ENCODE measurements around the gene TOP1. TPM values are rescaled to one million over a fixed set of nuclear protein-coding genes. Genes with fewer than 3 reads are reported as not detected.

Gene TOP1
- total and polyA plus RNA-seq, 9 of the 15 experiments (the other 6 are each of a cell fraction or from before 2014, with no cell fraction given): 26.4 to 127 (median 39.6) TPM

DNA sequence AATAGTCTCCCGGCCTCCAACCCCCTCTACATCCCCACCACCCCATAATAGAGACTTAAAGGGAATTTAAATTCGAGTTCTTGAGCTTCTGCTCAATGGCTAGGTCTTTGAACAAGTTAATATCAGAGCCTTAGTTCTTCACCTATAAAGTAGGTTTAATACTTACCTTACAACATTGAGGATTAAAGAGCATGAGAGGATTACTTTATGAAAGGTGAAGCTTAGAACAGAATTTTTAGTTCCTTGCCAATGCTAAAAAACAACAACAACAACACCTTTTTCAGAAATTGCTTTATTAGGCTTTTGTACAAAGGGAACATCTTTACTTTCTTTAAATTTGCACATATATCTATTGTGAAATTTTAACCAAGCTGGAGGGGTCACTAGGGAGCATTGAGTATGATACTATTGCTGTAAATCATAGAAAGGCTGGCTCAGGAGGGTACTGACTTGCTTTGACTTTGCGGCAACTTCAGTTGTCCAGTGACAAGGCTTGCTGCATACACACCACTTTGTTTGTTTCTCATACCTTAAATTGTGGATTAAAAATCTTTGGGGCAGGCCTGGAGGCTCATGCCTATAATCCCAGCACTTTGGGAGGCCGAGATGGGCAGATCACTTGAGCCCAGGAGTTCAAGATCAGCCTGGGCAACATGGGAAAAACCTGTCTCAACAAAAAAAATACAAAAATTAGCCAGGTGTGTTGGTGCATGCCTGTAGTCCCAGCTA lies 9.7 kb downstream of the TOP1 start:
- peaks cover 98% of the 10 kb centered on the region for H3K79me2 ChIP-seq (ENCODE audit: control insufficient read depth, insufficient read depth, low read length)
- no peaks in the 10 kb centered on the region for H3K9me3 ChIP-seq (replicated peaks; ENCODE audit: control insufficient read depth, insufficient read depth, low read depth, low read length)
- intact Hi-C loops (cut with micrococcal nuclease): no loop called here
- H4K20me1 ChIP-seq (replicated peaks; ENCODE audit: control insufficient read depth, insufficient read depth, low read length): 0 out of 2 replicates have a peak, but pooled peaks cover 3% of the 10 kb centered on the region
- no peaks in the 10 kb centered on the region for H3K27me3 ChIP-seq (ENCODE audit: control insufficient read depth in 2 of 2, insufficient read depth in 2 of 2, low read length in 2 of 2)
- no peak overlapping the region for H3K4me3 ChIP-seq
- in situ Hi-C loops (cut with MboI): no loop called here
- H3K9me1 ChIP-seq (ENCODE audit: control insufficient read depth, insufficient read depth, low read length): no peaks in the 10 kb centered on the region
- ATAC-seq (no peak), DNase-seq (ENCODE audit: extremely low read depth in 1 of 4, low spot score in 3 of 4) (no peak), FAIRE-seq (no peak)
- 87% methylated on average over 4 of the region's 4 CpGs for WGBS (ENCODE audit: insufficient coverage, low coverage, missing lambda C conversion rate)
- no peak overlapping the region for H3K9ac ChIP-seq (ENCODE audit: insufficient read depth in 1 of 2, low read depth in 2 of 2, low read length in 2 of 2)
- ChIA-PET CTCF (ENCODE audit: low intra/inter-chr PET ratio) (no interaction called here), POLR2A (interaction anchor here (1.1 to 1.2 kb wide), 3 partner anchors 11 to 49 kb away, joined by 3 read pairs; no protein-coding TSS in a partner anchor)
- no peak overlapping the region for H3K4me2 ChIP-seq (ENCODE audit: insufficient read depth, low read length)
- no peak overlapping the region for H3K27ac ChIP-seq (ENCODE audit: extremely low read depth, low read depth, low read length)
- H3K4me1 ChIP-seq (replicated peaks in 1 of 2; ENCODE audit: control insufficient read depth in 2 of 2, insufficient read depth in 2 of 2, low read length in 2 of 2): peaks cover 9 to 26% of the 10 kb centered on the region in 2 experiments; a peak in 4 of 5 replicates
- no TSS peak for BruUV-seq (replicated peaks)
- H2AFZ ChIP-seq (ENCODE audit: low read depth, low read length): no peak overlapping the region
- peaks cover 56% of the 10 kb centered on the region for H3K36me3 ChIP-seq (ENCODE audit: control insufficient read depth, insufficient read depth, low read length)
- TF ChIP-seq ZSCAN29 (IDR thresholded peaks at IDR 0.05): no peak
- no peak for TF ChIP-seq TAF7 (tag; IDR thresholded peaks at IDR 0.05)
- no peak for TF ChIP-seq ZFPM2 (CRISPR knock-in tag; IDR thresholded peaks at IDR 0.05)
- TF ChIP-seq KHSRP (IDR thresholded peaks at IDR 0.05): no peak
- TF ChIP-seq ZNF512 (tag; IDR thresholded peaks at IDR 0.05): no peak
- no peak for TF ChIP-seq PRPF4 (IDR thresholded peaks at IDR 0.05; ENCODE audit: insufficient read depth, low read depth, low read length, poor library complexity, severe bottlenecking)
- no peak for TF ChIP-seq ZNF3 (CRISPR knock-in tag; IDR thresholded peaks at IDR 0.05)
- no peak for TF ChIP-seq NCOA6 (IDR thresholded peaks at IDR 0.05)
- no peak for TF ChIP-seq PHF20 (IDR thresholded peaks at IDR 0.05; ENCODE audit: partially characterized antibody)
- TF ChIP-seq ETV1 (tag; conservative IDR thresholded peaks at IDR 0.05; ENCODE audit: low read depth): no peak
- TF ChIP-seq IFI16 (CRISPR knock-in tag; IDR thresholded peaks at IDR 0.05): no peak
- no peak for TF ChIP-seq ARID4B (CRISPR knock-in tag; IDR thresholded peaks at IDR 0.05)
- TF ChIP-seq, protein P1, sequence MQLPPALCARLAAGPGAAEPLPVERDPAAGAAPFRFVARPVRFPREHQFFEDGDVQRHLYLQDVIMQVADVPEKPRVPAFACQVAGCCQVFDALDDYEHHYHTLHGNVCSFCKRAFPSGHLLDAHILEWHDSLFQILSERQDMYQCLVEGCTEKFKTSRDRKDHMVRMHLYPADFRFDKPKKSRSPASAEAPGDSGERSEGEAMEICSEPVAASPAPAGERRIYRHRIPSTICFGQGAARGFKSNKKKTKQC (CRISPR knock-in tag; IDR thresholded peaks at IDR 0.05): no peak
- TF ChIP-seq, protein P2, sequence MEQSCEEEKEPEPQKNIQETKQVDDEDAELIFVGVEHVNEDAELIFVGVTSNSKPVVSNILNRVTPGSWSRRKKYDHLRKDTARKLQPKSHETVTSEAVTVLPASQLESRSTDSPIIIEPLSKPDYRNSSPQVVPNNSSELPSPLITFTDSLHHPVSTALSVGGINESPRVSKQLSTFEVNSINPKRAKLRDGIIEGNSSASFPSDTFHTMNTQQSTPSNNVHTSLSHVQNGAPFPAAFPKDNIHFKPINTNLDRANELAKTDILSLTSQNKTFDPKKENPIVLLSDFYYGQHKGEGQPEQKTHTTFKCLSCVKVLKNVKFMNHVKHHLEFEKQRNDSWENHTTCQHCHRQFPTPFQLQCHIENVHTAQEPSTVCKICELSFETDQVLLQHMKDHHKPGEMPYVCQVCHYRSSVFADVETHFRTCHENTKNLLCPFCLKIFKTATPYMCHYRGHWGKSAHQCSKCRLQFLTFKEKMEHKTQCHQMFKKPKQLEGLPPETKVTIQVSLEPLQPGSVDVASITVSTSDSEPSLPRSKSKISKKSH (CRISPR knock-in tag; IDR thresholded peaks at IDR 0.05): no peak
- no peak for TF ChIP-seq MEIS2 (IDR thresholded peaks at IDR 0.05; ENCODE audit: partially characterized antibody)
- TF ChIP-seq MTA2 (IDR thresholded peaks at IDR 0.05; ENCODE audit: low read depth): no peak
